Measurements from ENCODE around the gene MCF2L2. TPM values are rescaled to one million over a fixed set of nuclear protein-coding genes. Genes with fewer than 3 reads are reported as not detected.

MCF2L2 gene
- total RNA-seq, 2 experiments from 2014 or later = 1.0 to 1.7 TPM

- intact Hi-C loops (cut with micrococcal nuclease) = loop anchor here (1.0 to 5.0 kb wide), 9 partner anchors 21 to 479 kb away; partner anchors contain the start of genes DCUN1D1, KLHL24, KLHL6 and MCCC1
- Mint-ChIP-seq H3K27ac (peak overlapping the region; percentile 21), H3K27me3 (ENCODE audit: low read depth) (no peaks in the 10 kb centered on the region), H3K4me3 (no peak overlapping the region), H3K36me3 (ENCODE audit: low read depth) (peaks cover 19% of the 10 kb centered on the region), H3K4me1 (ENCODE audit: low read depth) (peaks cover 41% of the 10 kb centered on the region), H3K9me3 (no peaks in the 10 kb centered on the region)
- DNase-seq = no peak
- CTCF ChIA-PET = no interaction called here
Measured at GRCh38 chr3:183158113-183158512, 270.3 kb downstream of the MCF2L2 start.

DNA sequence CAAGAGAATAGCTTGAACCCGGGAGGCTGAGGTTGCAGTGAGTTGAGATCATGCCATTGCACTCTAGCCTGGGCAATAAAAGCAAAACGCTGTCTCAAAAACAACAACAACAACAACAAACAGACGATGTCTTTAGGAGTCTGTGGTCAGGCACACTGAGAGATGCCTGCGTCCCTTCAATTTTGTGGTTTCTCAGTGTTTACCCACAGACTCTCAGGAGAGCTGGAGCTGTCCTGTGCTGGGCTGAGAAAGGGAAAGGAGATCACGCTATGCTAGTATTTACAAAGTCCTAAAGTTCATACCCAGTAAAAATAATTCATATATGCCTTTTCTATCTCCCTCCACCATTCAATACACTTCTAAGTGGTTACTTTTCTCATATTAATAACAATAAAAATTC, 272.2 kb downstream of the MCF2L2 start:
- H3K4me3 Mint-ChIP-seq = no peak overlapping the region
- H3K36me3 Mint-ChIP-seq (ENCODE audit: low read depth) = peaks cover 20% of the 10 kb centered on the region
- H3K4me1 Mint-ChIP-seq (ENCODE audit: low read depth) = peaks cover 31% of the 10 kb centered on the region
- DNase-seq = no peak
- CTCF ChIA-PET = no interaction called here
- H3K27me3 Mint-ChIP-seq (ENCODE audit: low read depth) = no peaks in the 10 kb centered on the region
- no peaks in the 10 kb centered on the region for H3K9me3 Mint-ChIP-seq
- intact Hi-C loops (cut with micrococcal nuclease) = loop anchor here (5.0 kb wide), 2 partner anchors 174 to 481 kb away; partner anchors contain the start of genes DCUN1D1 and KLHL24
- no peak overlapping the region for H3K27ac Mint-ChIP-seq

GRCh38 chr3:183155499-183155898, 272.9 kb downstream of the MCF2L2 start:
- peaks cover 21% of the 10 kb centered on the region for H3K36me3 Mint-ChIP-seq (ENCODE audit: low read depth)
- H3K9me3 Mint-ChIP-seq = no peaks in the 10 kb centered on the region
- peaks cover 27% of the 10 kb centered on the region for H3K4me1 Mint-ChIP-seq (ENCODE audit: low read depth)
- no peak for DNase-seq
- no peaks in the 10 kb centered on the region for H3K27me3 Mint-ChIP-seq (ENCODE audit: low read depth)
- H3K4me3 Mint-ChIP-seq = no peak overlapping the region
- no peak overlapping the region for H3K27ac Mint-ChIP-seq
- CTCF ChIA-PET = no interaction called here
- intact Hi-C loops (cut with micrococcal nuclease) = loop anchor here (5.0 kb wide), 2 partner anchors 173 to 482 kb away; partner anchors contain the start of genes DCUN1D1 and KLHL24

DNA sequence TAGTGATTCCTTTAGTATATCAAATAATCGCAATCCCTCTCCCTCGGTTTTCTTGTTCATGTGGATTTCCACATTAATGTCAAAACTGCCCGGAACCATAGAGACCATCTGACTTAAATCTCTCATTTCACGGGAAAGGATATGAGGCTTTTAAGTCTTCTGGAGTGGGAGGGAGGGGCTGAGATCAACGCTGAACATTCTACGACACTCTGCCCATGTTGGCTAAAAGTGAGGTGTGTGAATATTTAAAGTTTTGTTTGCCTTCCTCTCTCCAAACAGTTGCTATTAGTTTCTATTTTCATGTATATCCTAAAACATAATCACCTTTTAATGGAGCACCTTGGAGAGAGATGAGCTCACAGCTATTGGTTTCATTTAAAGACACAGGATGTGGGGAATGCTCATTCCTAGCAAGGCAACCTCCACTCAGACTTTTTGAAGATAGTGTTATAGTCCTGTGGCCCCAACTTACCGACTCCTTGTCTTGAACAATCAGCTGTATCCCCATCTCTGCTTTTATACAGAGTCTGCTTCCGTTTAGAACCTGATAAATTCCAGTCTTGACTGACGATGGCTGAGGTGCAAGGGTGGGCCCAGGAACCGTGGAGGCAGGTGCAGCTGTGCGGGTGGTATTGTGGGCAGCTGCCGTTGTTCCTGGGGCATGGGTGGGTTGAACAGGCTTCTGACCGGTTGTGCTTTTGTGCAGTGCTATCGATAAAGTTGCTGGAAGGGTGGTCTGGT, 275.0 kb downstream of the MCF2L2 start:
- Mint-ChIP-seq H3K27ac (no peak overlapping the region), H3K4me3 (no peak overlapping the region), H3K27me3 (ENCODE audit: low read depth) (no peaks in the 10 kb centered on the region), H3K4me1 (ENCODE audit: low read depth) (peaks cover 7% of the 10 kb centered on the region), H3K9me3 (no peaks in the 10 kb centered on the region), H3K36me3 (ENCODE audit: low read depth) (peaks cover 18% of the 10 kb centered on the region)
- intact Hi-C loops (cut with micrococcal nuclease) = no loop called here
- no peak for DNase-seq
- CTCF ChIA-PET = interaction anchor here (0.6 to 1.2 kb wide), 4 partner anchors 9 to 229 kb away, joined by 4 to 5 read pairs (median 4); partner anchors contain the start of gene LAMP3

GRCh38 chr3:183151821-183152351, 276.5 kb downstream of the MCF2L2 start:
- intact Hi-C loops (cut with micrococcal nuclease) = no loop called here
- peaks cover 12% of the 10 kb centered on the region for H3K36me3 Mint-ChIP-seq (ENCODE audit: low read depth)
- no peaks in the 10 kb centered on the region for H3K27me3 Mint-ChIP-seq (ENCODE audit: low read depth)
- CTCF ChIA-PET = interaction anchor here (0.9 kb wide), 1 partner anchor 29 kb away, joined by 3 read pairs; no protein-coding TSS in a partner anchor
- no peak overlapping the region for H3K27ac Mint-ChIP-seq
- no peaks in the 10 kb centered on the region for H3K9me3 Mint-ChIP-seq
- no peak overlapping the region for H3K4me3 Mint-ChIP-seq
- no peak for DNase-seq
- no peaks in the 10 kb centered on the region for H3K4me1 Mint-ChIP-seq (ENCODE audit: low read depth)

- H3K4me1 Mint-ChIP-seq (ENCODE audit: low read depth) = no peaks in the 10 kb centered on the region
- DNase-seq = no peak
- H3K9me3 Mint-ChIP-seq = no peaks in the 10 kb centered on the region
- no peak overlapping the region for H3K27ac Mint-ChIP-seq
- H3K4me3 Mint-ChIP-seq = no peak overlapping the region
- CTCF ChIA-PET = no interaction called here
- H3K27me3 Mint-ChIP-seq (ENCODE audit: low read depth) = no peaks in the 10 kb centered on the region
- H3K36me3 Mint-ChIP-seq (ENCODE audit: low read depth) = peaks cover 12% of the 10 kb centered on the region
- intact Hi-C loops (cut with micrococcal nuclease) = no loop called here
Measured at GRCh38 chr3:183151086-183151485, 277.3 kb downstream of the MCF2L2 start.

GRCh38 chr3:183149915-183150750, 278.3 kb downstream of the MCF2L2 start:
- CTCF ChIA-PET = no interaction called here
- H3K27me3 Mint-ChIP-seq (ENCODE audit: low read depth) = no peaks in the 10 kb centered on the region
- H3K9me3 Mint-ChIP-seq = no peaks in the 10 kb centered on the region
- H3K36me3 Mint-ChIP-seq (ENCODE audit: low read depth) = peaks cover 12% of the 10 kb centered on the region
- H3K4me3 Mint-ChIP-seq = no peak overlapping the region
- intact Hi-C loops (cut with micrococcal nuclease) = no loop called here
- no peak overlapping the region for H3K27ac Mint-ChIP-seq
- no peaks in the 10 kb centered on the region for H3K4me1 Mint-ChIP-seq (ENCODE audit: low read depth)
- no peak for DNase-seq

GRCh38 chr3:183148056-183148455, 280.4 kb downstream of the MCF2L2 start:
- CTCF ChIA-PET = no interaction called here
- Mint-ChIP-seq H3K4me3 (no peak overlapping the region), H3K36me3 (ENCODE audit: low read depth) (peaks cover 18% of the 10 kb centered on the region), H3K27ac (no peak overlapping the region), H3K4me1 (ENCODE audit: low read depth) (peaks cover 5% of the 10 kb centered on the region), H3K27me3 (ENCODE audit: low read depth) (no peaks in the 10 kb centered on the region), H3K9me3 (no peaks in the 10 kb centered on the region)
- no peak for DNase-seq
- intact Hi-C loops (cut with micrococcal nuclease) = no loop called here

- CTCF ChIA-PET = interaction anchor here (1.8 kb wide), 1 partner anchor 18 kb away, joined by 5 read pairs; the partner anchor contains the start of gene LAMP3
- Mint-ChIP-seq H3K36me3 (ENCODE audit: low read depth) (peaks cover 9% of the 10 kb centered on the region), H3K27me3 (ENCODE audit: low read depth) (no peaks in the 10 kb centered on the region), H3K4me3 (no peak overlapping the region), H3K4me1 (ENCODE audit: low read depth) (peaks cover 5% of the 10 kb centered on the region), H3K27ac (no peak overlapping the region), H3K9me3 (no peaks in the 10 kb centered on the region)
- no peak for DNase-seq
- intact Hi-C loops (cut with micrococcal nuclease) = no loop called here
Measured at GRCh38 chr3:183144363-183144762, 284.1 kb downstream of the MCF2L2 start.

- intact Hi-C loops (cut with micrococcal nuclease) = no loop called here
- Mint-ChIP-seq H3K27me3 (ENCODE audit: low read depth) (no peaks in the 10 kb centered on the region), H3K4me3 (no peak overlapping the region), H3K27ac (no peak overlapping the region), H3K9me3 (no peaks in the 10 kb centered on the region), H3K36me3 (ENCODE audit: low read depth) (peaks cover 9% of the 10 kb centered on the region), H3K4me1 (ENCODE audit: low read depth) (peaks cover 5% of the 10 kb centered on the region)
- CTCF ChIA-PET = interaction anchor here (0.7 to 0.8 kb wide), 2 partner anchors 16 to 20 kb away, joined by 3 read pairs; no protein-coding TSS in a partner anchor
- DNase-seq = no peak
Measured at GRCh38 chr3:183142199-183142598, 286.2 kb downstream of the MCF2L2 start.

DNA sequence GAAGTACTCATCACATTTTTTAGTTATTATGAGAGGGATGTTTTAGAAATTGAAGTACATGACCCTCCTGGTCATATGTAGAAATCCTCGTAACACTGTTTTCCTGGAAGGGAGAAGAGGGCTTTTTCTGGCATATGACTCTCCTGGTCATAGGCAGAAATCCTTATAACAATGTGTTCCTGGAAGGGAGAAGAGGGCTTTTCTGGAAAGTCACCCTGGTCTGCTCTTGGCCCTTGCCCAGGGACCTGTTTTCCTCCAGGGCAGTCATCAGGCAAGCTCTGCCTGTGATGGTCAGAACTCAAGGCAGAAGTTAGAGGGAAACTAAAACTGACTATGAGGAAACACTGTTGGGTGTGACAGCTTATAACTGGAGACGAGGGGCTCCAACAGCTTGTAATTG, 293.6 kb downstream of the MCF2L2 start:
- Mint-ChIP-seq H3K4me1 (ENCODE audit: low read depth) (no peaks in the 10 kb centered on the region), H3K27ac (no peak overlapping the region), H3K4me3 (no peak overlapping the region), H3K36me3 (ENCODE audit: low read depth) (peaks cover 33% of the 10 kb centered on the region), H3K9me3 (no peaks in the 10 kb centered on the region), H3K27me3 (ENCODE audit: low read depth) (no peaks in the 10 kb centered on the region)
- intact Hi-C loops (cut with micrococcal nuclease) = no loop called here
- CTCF ChIA-PET = interaction anchor here (0.6 kb wide), 1 partner anchor 155 kb away, joined by 7 read pairs; no protein-coding TSS in a partner anchor
- no peak for DNase-seq

- Mint-ChIP-seq H3K27ac (no peak overlapping the region), H3K36me3 (ENCODE audit: low read depth) (peaks cover 46% of the 10 kb centered on the region)
- intact Hi-C loops (cut with micrococcal nuclease) = no loop called here
Measured at GRCh38 chr3:183132409-183132808, 296.0 kb downstream of the MCF2L2 start.

More at GRCh38 chr3:183132409-183132808, 296.0 kb downstream of the MCF2L2 start:
- DNase-seq = no peak
- no peak overlapping the region for H3K4me3 Mint-ChIP-seq
- no peaks in the 10 kb centered on the region for H3K27me3 Mint-ChIP-seq (ENCODE audit: low read depth)
- peaks cover 11% of the 10 kb centered on the region for H3K9me3 Mint-ChIP-seq
- H3K4me1 Mint-ChIP-seq (ENCODE audit: low read depth) = no peaks in the 10 kb centered on the region
- CTCF ChIA-PET = no interaction called here

All from activated naive CD4-positive, alpha-beta T cell treated with anti-CD3 and anti-CD28 coated beads for 36 hours (primary cell).